ENCODE results near the gene GIMAP5. TPM values are rescaled to one million over a fixed set of nuclear protein-coding genes. Genes with fewer than 3 reads are reported as not detected.

Gene GIMAP5
- total and polyA plus RNA-seq, 9 of the 15 experiments (the other 6 are each of a cell fraction or from before 2014, with no cell fraction given), result 0.35 TPM; not detected in 8

GRCh38 chr7:150715738-150716137, 21.5 kb upstream of the GIMAP5 start:
- Histone ChIP-seq H3K9me1 (ENCODE audit: control insufficient read depth, insufficient read depth, low read length) (no peaks in the 10 kb centered on the region), H3K4me1 (replicated peaks in 1 of 2; ENCODE audit: control insufficient read depth in 2 of 2, insufficient read depth in 2 of 2, low read length in 2 of 2) (peaks cover 0 to 8% of the 10 kb centered on the region in 2 experiments; a peak in 1 of 5 replicates), H3K9ac (ENCODE audit: insufficient read depth in 1 of 2, low read depth in 2 of 2, low read length in 2 of 2) (no peak overlapping the region), H3K4me3 (no peak overlapping the region), H3K27me3 (ENCODE audit: control insufficient read depth in 2 of 2, insufficient read depth in 2 of 2, low read length in 2 of 2) (peaks cover 28 to 31% of the 10 kb centered on the region in 2 experiments), H4K20me1 (replicated peaks; ENCODE audit: control insufficient read depth, insufficient read depth, low read length) (no peaks in the 10 kb centered on the region), H3K79me2 (ENCODE audit: control insufficient read depth, insufficient read depth, low read length) (no peaks in the 10 kb centered on the region), H3K27ac (ENCODE audit: extremely low read depth, low read depth, low read length) (no peak overlapping the region), H2AFZ (ENCODE audit: low read depth, low read length) (no peak overlapping the region), H3K36me3 (ENCODE audit: control insufficient read depth, insufficient read depth, low read length) (no peaks in the 10 kb centered on the region), H3K4me2 (ENCODE audit: insufficient read depth, low read length) (no peak overlapping the region), H3K9me3 (replicated peaks; ENCODE audit: control insufficient read depth, insufficient read depth, low read depth, low read length) (no peaks in the 10 kb centered on the region)
- TF ChIP-seq CCNT2 (IDR thresholded peaks at IDR 0.05; ENCODE audit: borderline replicate concordance, extremely low read depth, insufficient read length, low read depth, low read length) (no peak), BMI1 (IDR thresholded peaks at IDR 0.05; ENCODE audit: low read length) (no peak), MBD2 (IDR thresholded peaks at IDR 0.05; ENCODE audit: borderline replicate concordance, low read depth) (no peak), CXXC5 (CRISPR knock-in tag; IDR thresholded peaks at IDR 0.05) (no peak), MIER1 (IDR thresholded peaks at IDR 0.05; ENCODE audit: low read depth) (no peak), GTF2E2 (tag; IDR thresholded peaks at IDR 0.05) (no peak), HMGN3 (IDR thresholded peaks at IDR 0.05; ENCODE audit: borderline replicate concordance, extremely low read depth, insufficient read length, low read depth, low read length) (no peak), TBL1XR1 (IDR thresholded peaks at IDR 0.05; ENCODE audit: low read length in 2 of 2) (no peak), ELF1 (tag; IDR thresholded peaks at IDR 0.05) (no peak), ZNF23 (CRISPR knock-in tag; IDR thresholded peaks at IDR 0.05) (no peak), MYNN (IDR thresholded peaks at IDR 0.05) (no peak), MYNN (CRISPR knock-in tag; IDR thresholded peaks at IDR 0.05) (no peak), MTA3 (IDR thresholded peaks at IDR 0.05; ENCODE audit: borderline replicate concordance) (no peak), POLR2G (IDR thresholded peaks at IDR 0.05; ENCODE audit: low read depth, low read length) (no peak), ZNF282 (CRISPR knock-in tag; IDR thresholded peaks at IDR 0.05) (no peak), SMAD3 (CRISPR knock-in tag; conservative IDR thresholded peaks at IDR 0.05) (no peak), ZNF253 (CRISPR knock-in tag; conservative IDR thresholded peaks at IDR 0.05) (no peak), HDAC2 (IDR thresholded peaks at IDR 0.05) (no peak), ZBTB5 (IDR thresholded peaks at IDR 0.05) (no peak), BCLAF1 (IDR thresholded peaks at IDR 0.05; ENCODE audit: borderline replicate concordance in 1 of 2, control insufficient read depth in 1 of 2, low read depth in 2 of 2, low read length in 1 of 2) (no peak)
- ChIA-PET POLR2A (interaction anchor here (0.7 kb wide), 1 partner anchor 38 kb away, joined by 3 read pairs; no protein-coding TSS in a partner anchor), CTCF (ENCODE audit: low intra/inter-chr PET ratio) (no interaction called here)
- WGBS (ENCODE audit: insufficient coverage, low coverage, missing lambda C conversion rate), result 0% methylated on average over 4 of the region's 4 CpGs
- intact Hi-C loops (cut with micrococcal nuclease) (no loop called here), in situ Hi-C loops (cut with MboI) (no loop called here)
- no TSS peak for BruUV-seq (replicated peaks)
- DNase-seq (ENCODE audit: extremely low read depth in 1 of 4, low spot score in 3 of 4) (no peak), FAIRE-seq (no peak), ATAC-seq (no peak)

Data from K562 (cell line).